Natural killer cell (primary cell): ENCODE data around the gene RIPOR1. TPM values are rescaled to one million over a fixed set of nuclear protein-coding genes. Genes with fewer than 3 reads are reported as not detected.
A peak's percentile ranks its signal among the peaks of the same experiment; 100 is the strongest.

Experiments
- ATAC-seq, 3 donors: fragments of 150-1000 bp in 2 of 3; fragments of 200-7000 bp in 1 of 3; cut with Tn5 transposase; 1 replicate in 1 of 3; 2 replicates in 2 of 3; pipeline ENCODE4 v1.10.0; 2021; ENCODE audit warnings: mild to moderate bottlenecking in 2 of 3, moderate library complexity in 2 of 3
- DNase-seq, 2 donors: peaks; one replicate each; pipeline versions ENCODE4 v3.0.0 to v3.0.0-alpha.2; 2013 to 2021; ENCODE audit warnings: mixed read lengths in 1 of 2
- H3K27ac ChIP-seq: one replicate; pipeline ENCODE4 v1.5.1; 2013; ENCODE audit warnings: mild to moderate bottlenecking, low read length
- H3K27me3 ChIP-seq: one replicate; pipeline ENCODE4 v1.6.1; 2013; ENCODE audit warnings: low read length; ENCODE audit not compliant: control insufficient read depth, insufficient read depth
- H3K36me3 ChIP-seq: one replicate; pipeline ENCODE4 v1.6.1; 2013; ENCODE audit warnings: low read length; ENCODE audit not compliant: control insufficient read depth, insufficient read depth
- H3K4me1 ChIP-seq: one replicate; pipeline ENCODE4 v1.6.1; 2013; ENCODE audit warnings: low read length; ENCODE audit not compliant: control insufficient read depth, insufficient read depth
- H3K4me3 ChIP-seq: one replicate; pipeline ENCODE4 v1.5.1; 2013; ENCODE audit warnings: low read length
- H3K9me3 ChIP-seq: one replicate; pipeline ENCODE4 v1.6.1; 2013; ENCODE audit warnings: low read length; ENCODE audit not compliant: control insufficient read depth, insufficient read depth
- H3K27ac Mint-ChIP-seq, 2 donors: one replicate each; pipeline ENCODE4 v1.8.0; 2022; ENCODE audit warnings: mild to moderate bottlenecking in 2 of 2, mixed read lengths in 2 of 2, moderate library complexity in 1 of 2
- H3K27me3 Mint-ChIP-seq, 2 donors: one replicate each; pipeline ENCODE4 v1.8.0; 2022; ENCODE audit warnings: low read depth in 2 of 2, mixed read lengths in 2 of 2
- H3K36me3 Mint-ChIP-seq: one replicate; pipeline ENCODE4 v1.8.0; 2022; ENCODE audit warnings: mixed read lengths
- H3K4me1 Mint-ChIP-seq, 2 donors: one replicate each; pipeline ENCODE4 v1.8.0; 2022; ENCODE audit warnings: mixed read lengths in 2 of 2
- H3K4me3 Mint-ChIP-seq: one replicate; pipeline ENCODE4 v1.8.0; 2022; ENCODE audit warnings: mild to moderate bottlenecking, moderate library complexity, mixed read lengths
- H3K9me3 Mint-ChIP-seq, 2 donors: one replicate each; pipeline ENCODE4 v1.8.0; 2022; ENCODE audit warnings: mixed read lengths in 2 of 2
- CTCF ChIP-seq: fragments of 200-600 bp; IDR thresholded peaks from one replicate; pipeline ENCODE4 v1.8.0; 2022; ENCODE audit warnings: antibody characterized with exemption
- WGBS: methylation state at CpG from one replicate; pipeline ENCODE4 v1.1.7; 2013; ENCODE audit warnings: missing lambda C conversion rate; ENCODE audit not compliant: insufficient coverage; 5-methylcytosine and 5-hydroxymethylcytosine counted together
- intact Hi-C: fragments of 100-400 bp; cut with micrococcal nuclease; formaldehyde crosslinking; loops from one replicate; pipeline ENCODE4 v1.14.2; 2022
- total RNA-seq, 4 donors: library from RNA; stranded (reverse); fragments of 120-200 nt in 1 of 4; gene quantifications; one replicate each; pipeline versions ENCODE4 v1.2.3 to v1.2.4, GENCODE V29; 2013 to 2022

RIPOR1 gene
- total RNA-seq, 3 donors from 2014 or later (not counting 1 experiment from before 2014, with no cell fraction given): 68.2 to 118 (median 74.8) TPM

- intact Hi-C loops: loop anchor here (1.0 to 10.0 kb wide), 5 partner anchors 41 to 753 kb away; partner anchors contain the start of genes ACD, ATP6V0D1, PARD6A and PRMT7
- peak; percentile 75 to 90 (median 77) for ATAC-seq
- no peaks in the 10 kb centered on the region for H3K27me3 Mint-ChIP-seq
- Histone ChIP-seq H3K4me3 (peak overlapping the region; percentile 71), H3K27me3 (no peaks in the 10 kb centered on the region), H3K9me3 (no peaks in the 10 kb centered on the region), H3K4me1 (peaks cover 23% of the 10 kb centered on the region), H3K36me3 (no peaks in the 10 kb centered on the region), H3K27ac (peak overlapping the region; percentile 87)
- WGBS: under 1% methylated on average over 74 of the region's 76 CpGs
- peak overlapping the region; percentile 93 to 95 for H3K27ac Mint-ChIP-seq
- H3K4me1 Mint-ChIP-seq: peaks cover 24 to 31% of the 10 kb centered on the region in 2 donors
- H3K36me3 Mint-ChIP-seq: no peaks in the 10 kb centered on the region
- DNase-seq: peak; percentile 93 to 98
- H3K9me3 Mint-ChIP-seq: no peaks in the 10 kb centered on the region
- TF ChIP-seq CTCF: no peak
- H3K4me3 Mint-ChIP-seq: peak overlapping the region; percentile 95
Measured at GRCh38 chr16:67561824-67562525, 33.3 kb downstream of the RIPOR1 start.

GRCh38 chr16:67562526-67562917, 33.9 kb downstream of the RIPOR1 start, which contains the start of gene CTCF:
Gene CTCF (plus strand): TSS chr16:67562526. CDS start chr16:67610833, 48,307 bp downstream.
- peak; percentile 59 to 77 (median 66) for ATAC-seq
- H3K4me3 Mint-ChIP-seq: peak within 1 kb of the TSS; percentile 95
- peaks cover 28 to 35% of the 10 kb centered on the region in 2 donors for H3K4me1 Mint-ChIP-seq
- intact Hi-C loops: loop anchor here (1.0 to 10.0 kb wide), 5 partner anchors 41 to 752 kb away; partner anchors contain the start of genes ACD, ATP6V0D1, PARD6A and PRMT7
- Histone ChIP-seq H3K27ac (peak within 1 kb of the TSS; percentile 94), H3K27me3 (no peaks in the 10 kb centered on the region), H3K4me1 (peaks cover 23% of the 10 kb centered on the region), H3K36me3 (no peaks in the 10 kb centered on the region), H3K4me3 (peak within 1 kb of the TSS; percentile 71), H3K9me3 (no peaks in the 10 kb centered on the region)
- peak; percentile 48 for TF ChIP-seq CTCF
- no peaks in the 10 kb centered on the region for H3K9me3 Mint-ChIP-seq
- under 1% methylated on average over 61 of the region's 62 CpGs for WGBS
- DNase-seq: peak in 1 of 2 donors; percentile 93
- H3K36me3 Mint-ChIP-seq: no peaks in the 10 kb centered on the region
- no peaks in the 10 kb centered on the region for H3K27me3 Mint-ChIP-seq
- H3K27ac Mint-ChIP-seq: peak within 1 kb of the TSS; percentile 93 to 95

- H3K4me3 ChIP-seq: peak overlapping the region; percentile 53
- Mint-ChIP-seq H3K27ac (peak overlapping the region; percentile 93 to 95), H3K4me1 (peaks cover 28 to 35% of the 10 kb centered on the region in 2 donors), H3K27me3 (no peaks in the 10 kb centered on the region), H3K36me3 (no peaks in the 10 kb centered on the region), H3K9me3 (no peaks in the 10 kb centered on the region), H3K4me3 (peak overlapping the region; percentile 95)
- H3K9me3 ChIP-seq: no peaks in the 10 kb centered on the region
- DNase-seq (peak; percentile 64 to 82), ATAC-seq (peak in 2 of 3 donors; percentile 15 to 16)
- no peaks in the 10 kb centered on the region for H3K27me3 ChIP-seq
- TF ChIP-seq CTCF: no peak
- no peaks in the 10 kb centered on the region for H3K36me3 ChIP-seq
- under 1% methylated on average over 90 of the region's 96 CpGs for WGBS
- H3K27ac ChIP-seq: peak overlapping the region; percentile 94
- H3K4me1 ChIP-seq: peaks cover 23% of the 10 kb centered on the region
- intact Hi-C loops: loop anchor here (1.0 to 10.0 kb wide), 5 partner anchors 42 to 752 kb away; partner anchors contain the start of genes ACD, ATP6V0D1, PARD6A and PRMT7
Measured at GRCh38 chr16:67562918-67563707, 34.5 kb downstream of the RIPOR1 start.
